NCI-H1105 (cell line): ENCODE data around the gene CHST11.

Source experiments
- DNase-seq: peaks from one replicate; lab custom pipeline; 2025; lab: John Stamatoyannopoulos, UW

CHST11 gene

GRCh38 chr12:104456417-104456949 is at the start of gene CHST11:
CHST11 (plus strand) TSS chr12:104456948.
- peak; percentile 93 for DNase-seq

GRCh38 chr12:104407438-104407837 is 49.3 kb upstream of the CHST11 start:
- DNase-seq: no peak

DNA sequence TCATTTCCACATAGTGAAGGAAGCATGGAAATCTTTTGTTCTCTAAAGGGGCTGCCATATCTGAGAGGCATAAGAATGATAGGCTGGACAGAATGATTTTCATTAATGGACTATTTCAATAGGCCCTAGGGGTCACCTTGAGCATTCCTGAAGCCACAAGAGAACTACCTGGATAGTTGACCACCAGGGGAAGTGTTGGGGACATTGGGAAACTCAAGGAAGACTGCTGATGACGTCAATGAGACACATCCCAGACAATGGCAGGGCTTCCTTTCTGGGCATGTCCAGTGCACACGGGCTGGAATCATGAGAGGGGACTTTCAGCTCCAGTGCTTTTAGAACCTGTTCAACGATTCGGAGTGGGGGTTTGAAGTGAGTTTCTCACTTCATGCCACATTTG is 48.8 kb upstream of the CHST11 start:
- DNase-seq: no peak

GRCh38 chr12:104410326-104410725 is 46.4 kb upstream of the CHST11 start:
- no peak for DNase-seq

DNA sequence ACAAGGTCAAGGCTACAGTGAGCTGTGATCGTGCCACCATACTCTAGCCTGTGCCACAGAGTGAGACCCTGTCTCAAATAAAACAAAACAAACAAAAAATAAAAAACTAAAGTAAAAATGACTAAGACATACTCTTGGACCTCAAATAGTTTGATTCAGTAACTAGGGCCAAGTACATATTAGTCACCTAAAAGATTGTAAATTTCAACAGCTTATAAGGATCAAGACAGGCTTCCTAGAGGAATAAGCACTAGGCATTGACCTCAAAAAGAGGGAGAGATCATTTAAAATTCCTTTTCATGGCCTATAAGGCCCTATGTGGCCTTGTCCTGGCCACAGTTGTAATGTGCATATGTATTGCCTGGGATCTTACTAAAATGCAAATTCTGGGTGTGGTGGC is 46.0 kb upstream of the CHST11 start:
- DNase-seq: no peak

- DNase-seq: no peak
Measured at GRCh38 chr12:104411826-104412641, 44.7 kb upstream of the CHST11 start.

DNA sequence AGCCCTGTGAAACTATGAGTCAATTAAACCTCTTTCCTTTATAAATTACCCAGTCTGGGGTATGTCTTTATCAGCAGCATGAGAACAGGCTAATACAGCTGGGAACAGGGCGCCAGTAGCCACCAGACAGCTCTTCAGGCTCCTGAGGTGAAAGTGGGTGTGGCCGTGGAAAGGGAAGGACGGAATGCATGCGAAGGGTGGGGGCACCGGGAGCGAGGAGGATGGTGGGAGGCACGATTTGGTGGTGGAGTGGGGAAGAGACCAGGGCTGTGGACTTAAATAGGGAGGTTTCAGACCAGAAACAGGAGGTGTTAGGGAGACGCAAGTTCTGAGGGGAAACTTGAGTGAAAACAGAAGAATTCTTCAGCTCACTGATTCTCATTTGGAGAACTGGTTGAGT is 44.1 kb upstream of the CHST11 start:
- no peak for DNase-seq

- no peak for DNase-seq
Measured at GRCh38 chr12:104413330-104413729, 43.4 kb upstream of the CHST11 start.

GRCh38 chr12:104414581-104415341 is 42.0 kb upstream of the CHST11 start:
- no peak for DNase-seq

- DNase-seq: no peak
Measured at GRCh38 chr12:104415342-104415980, 41.3 kb upstream of the CHST11 start.

DNA sequence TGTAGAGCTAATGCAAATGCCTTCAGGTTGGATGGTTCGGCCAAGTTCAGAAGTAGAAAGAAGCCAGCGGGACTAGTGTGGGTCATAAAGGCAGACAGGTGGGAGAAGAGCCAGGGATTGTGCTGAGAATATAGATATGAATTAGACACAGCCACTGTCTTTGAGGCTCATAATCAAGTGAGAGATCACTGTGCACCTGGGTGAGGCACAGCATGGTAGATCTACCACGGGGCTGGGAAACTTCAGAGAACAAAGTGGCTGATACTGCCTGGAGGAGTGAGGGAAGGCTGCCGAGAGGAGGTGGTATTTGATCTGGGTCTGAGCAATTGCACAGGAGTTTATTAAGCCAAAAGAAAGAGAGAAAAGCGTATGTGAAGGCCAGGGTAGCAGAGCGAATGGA is 40.6 kb upstream of the CHST11 start:
- no peak for DNase-seq

DNA sequence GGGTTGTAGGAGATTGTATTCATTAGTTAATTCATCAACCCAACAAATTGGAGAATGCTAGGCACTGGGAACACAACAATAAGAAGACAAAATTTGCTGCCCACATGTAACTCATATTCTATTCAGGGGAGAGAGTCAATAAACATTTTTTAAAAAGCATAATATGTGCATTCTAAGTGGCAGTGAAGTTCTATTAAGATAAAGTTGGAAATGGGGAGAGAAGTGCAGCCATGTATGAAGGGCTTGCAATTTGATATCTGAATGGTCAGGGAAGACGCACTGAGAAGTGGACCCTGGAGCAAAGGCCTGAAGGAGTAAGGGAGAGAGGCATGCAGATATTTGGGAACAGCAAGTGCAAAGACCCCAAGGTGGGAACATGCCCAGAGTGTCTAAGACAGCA is 40.2 kb upstream of the CHST11 start:
- DNase-seq: no peak

- no peak for DNase-seq
Measured at GRCh38 chr12:104419717-104420116, 37.0 kb upstream of the CHST11 start.

GRCh38 chr12:104420868-104421267 is 35.9 kb upstream of the CHST11 start:
- DNase-seq: no peak

- DNase-seq: no peak
Measured at GRCh38 chr12:104421343-104421742, 35.4 kb upstream of the CHST11 start.

- DNase-seq: no peak
Measured at GRCh38 chr12:104422441-104422840, 34.3 kb upstream of the CHST11 start.

- no peak for DNase-seq
Measured at GRCh38 chr12:104423273-104423672, 33.5 kb upstream of the CHST11 start.

DNA sequence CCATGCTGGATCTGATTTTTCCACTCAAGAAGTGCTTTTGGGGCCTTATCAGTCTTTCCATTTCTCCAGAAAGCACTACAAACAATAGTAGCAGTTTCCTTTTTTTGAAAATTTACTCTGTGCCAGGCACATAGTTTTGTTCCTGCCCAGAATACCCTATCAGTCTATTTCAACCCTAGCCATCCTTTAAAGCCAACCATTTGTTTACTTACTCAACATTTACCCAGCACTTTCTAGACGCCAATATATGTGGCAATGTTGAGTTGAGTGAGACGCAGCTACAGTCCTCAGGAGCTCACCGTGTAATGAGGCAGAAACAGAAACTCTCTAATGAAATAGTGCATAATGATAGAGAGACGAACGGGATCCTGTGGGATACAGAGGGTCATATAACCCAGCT is 32.9 kb upstream of the CHST11 start:
- DNase-seq: no peak

GRCh38 chr12:104424955-104425354 is 31.8 kb upstream of the CHST11 start:
- no peak for DNase-seq

DNA sequence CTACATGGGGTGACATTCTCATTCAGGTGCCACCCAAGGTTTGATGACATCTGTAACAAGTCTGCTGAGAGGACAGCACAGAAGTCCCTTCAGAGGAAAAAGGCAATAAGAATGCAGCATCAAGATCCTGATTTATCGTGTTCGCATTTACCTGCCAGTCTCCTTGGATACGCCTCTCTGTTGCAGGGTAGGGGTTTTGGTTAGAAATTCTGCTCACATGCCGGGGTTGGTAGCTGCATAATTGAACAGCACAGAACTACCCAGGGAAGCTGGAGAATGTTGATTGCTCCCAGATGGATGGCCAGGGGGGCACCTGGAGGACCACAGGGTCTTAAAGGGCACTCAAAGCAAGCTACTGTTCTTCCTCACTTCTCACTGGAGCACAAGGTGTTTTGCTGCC is 31.1 kb upstream of the CHST11 start:
- DNase-seq: no peak

DNA sequence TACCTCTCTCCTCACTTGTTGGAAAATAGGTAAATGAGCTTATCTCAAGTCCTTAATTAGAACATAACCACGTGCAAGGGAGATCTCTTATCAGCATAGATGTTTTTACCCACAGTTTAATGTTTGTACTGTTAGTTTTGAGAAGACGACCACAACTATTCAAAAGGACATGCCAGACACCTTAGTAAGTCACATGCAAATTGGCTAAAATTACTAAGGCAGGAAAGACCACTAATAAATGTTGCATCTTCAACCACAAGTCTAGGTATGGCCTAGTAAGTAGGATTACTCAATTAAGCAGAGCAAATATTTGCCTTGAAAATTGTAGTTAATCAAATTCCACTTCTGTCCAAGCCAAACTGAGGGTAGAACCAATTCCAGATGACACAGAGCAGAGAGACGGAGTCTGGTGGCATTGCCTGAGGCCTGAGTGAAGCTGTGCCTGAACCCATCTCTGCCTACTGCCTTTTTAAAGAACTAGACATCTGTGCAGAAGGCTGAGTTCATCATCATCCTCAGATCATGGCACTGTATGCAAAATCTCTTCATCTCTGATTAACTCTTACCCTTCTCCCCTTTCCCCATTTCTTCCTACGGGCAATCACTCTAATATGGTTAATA is 29.7 kb upstream of the CHST11 start:
- DNase-seq: no peak

DNA sequence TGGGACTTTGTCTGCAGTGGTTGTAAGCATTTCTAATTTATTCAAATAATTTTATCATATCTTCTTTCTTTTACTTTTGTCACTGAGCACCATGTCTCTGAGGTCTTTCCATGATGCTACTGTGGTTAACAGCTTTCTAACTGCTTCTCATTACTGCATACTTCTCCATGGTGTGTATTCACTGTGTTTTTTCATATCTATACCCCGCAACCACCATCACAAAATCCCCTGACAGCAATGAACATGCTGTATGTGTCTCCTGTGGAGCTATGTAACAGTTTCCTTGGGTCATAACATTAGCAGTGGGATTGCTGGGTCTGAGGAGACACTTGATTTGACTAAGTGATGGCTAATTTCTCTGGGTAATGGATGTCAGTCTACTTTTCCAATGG is 29.2 kb upstream of the CHST11 start:
- DNase-seq: no peak
